Activated CD4-positive, CD25-positive, alpha-beta regulatory T cell treated with anti-CD3 and anti-CD28 coated beads, Interleukin-2, amount 50 U/mL, for 72 hours (primary cell): ENCODE results near the gene CNN1.
"Not testable (repeated sequence)": the region's sequence is repeated elsewhere in the genome, so short reads cannot be mapped to it uniquely, and the experiment has no call there.

Experiments used
- DNase-seq: peaks from one replicate; pipeline ENCODE4 v3.0.0; 2021

The CNN1 gene

DNA sequence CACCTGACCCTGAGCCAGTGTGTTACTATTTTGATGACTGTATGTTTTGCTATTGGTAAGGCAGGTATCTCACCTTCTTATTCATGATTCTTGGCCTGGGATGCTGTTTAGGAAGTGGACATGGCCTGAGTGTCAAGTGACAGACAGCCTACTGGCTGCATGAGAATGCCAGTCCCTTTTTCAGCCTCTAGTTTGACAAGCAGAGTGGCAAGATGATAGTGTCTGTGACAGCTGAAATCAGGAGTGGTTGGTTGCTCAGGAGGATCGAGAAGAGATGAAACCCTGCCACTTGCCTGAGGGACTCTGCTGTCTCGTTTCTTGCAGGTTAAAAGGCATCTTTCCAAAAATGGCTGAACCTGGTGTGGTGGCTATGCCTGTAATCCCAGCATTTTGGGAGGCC is 27.5 kb downstream of the CNN1 start:
- no peak for DNase-seq

DNA sequence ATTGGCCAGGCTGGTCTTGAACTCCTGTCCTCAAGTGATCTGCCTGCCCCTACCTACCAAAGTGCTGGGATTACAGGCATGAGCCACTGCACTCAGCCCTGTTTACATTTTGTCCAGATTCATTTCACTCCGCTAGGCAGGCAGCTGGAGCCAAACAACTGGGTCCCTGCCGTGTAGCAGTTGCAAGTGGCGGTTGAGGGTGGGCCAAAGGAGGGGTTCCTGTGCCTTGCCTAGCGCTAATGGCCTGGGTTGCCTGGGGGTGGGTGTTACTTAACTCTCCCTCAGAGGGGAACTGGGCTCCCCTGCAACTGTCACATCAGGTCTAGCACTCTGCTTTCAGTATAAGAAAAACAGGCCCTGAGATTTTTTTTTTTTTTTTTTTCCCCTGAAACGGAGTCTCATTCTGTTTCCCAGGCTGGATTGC is 31.4 kb downstream of the CNN1 start:
- no peak for DNase-seq

DNA sequence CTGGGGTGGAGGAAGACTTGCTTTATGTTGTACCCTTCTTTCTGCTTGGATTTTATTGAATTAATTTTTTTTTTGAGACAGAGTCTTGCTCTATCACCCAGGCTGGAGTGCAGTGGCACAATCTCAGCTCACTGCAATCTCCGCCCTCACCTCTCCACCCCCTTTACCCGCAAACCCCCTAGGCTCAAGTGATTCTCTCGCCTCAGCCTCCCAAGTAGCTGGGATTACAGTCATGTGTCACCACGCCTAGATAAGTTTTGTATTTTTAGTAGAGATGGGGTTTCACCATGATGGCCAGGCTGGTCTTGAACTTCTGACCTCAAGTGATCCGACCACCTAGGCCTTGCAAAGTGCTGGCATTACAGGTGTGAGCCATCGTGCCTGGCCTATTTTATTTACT is 34.7 kb downstream of the CNN1 start:
- DNase-seq, result not testable (repeated sequence)

DNA sequence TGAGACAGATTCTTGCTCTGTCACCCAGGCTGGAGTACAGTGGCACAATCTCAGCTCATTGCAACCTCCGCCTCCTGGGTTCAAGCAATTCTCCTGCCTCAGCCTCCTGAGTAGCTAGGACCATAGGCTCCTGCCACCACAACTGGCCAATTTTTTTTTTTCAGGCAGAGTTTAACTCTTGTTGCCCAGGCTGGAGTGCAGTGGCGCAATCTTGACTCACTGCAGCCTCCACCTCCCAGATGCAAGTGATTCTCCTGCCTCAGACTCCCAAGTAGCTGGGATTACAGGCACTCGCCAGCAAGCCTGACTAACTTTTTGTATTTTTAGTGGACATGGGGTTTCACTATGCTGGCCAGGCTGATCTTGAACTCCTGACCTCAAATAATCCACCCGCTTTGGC is 35.1 kb downstream of the CNN1 start:
- not testable (repeated sequence) for DNase-seq

DNA sequence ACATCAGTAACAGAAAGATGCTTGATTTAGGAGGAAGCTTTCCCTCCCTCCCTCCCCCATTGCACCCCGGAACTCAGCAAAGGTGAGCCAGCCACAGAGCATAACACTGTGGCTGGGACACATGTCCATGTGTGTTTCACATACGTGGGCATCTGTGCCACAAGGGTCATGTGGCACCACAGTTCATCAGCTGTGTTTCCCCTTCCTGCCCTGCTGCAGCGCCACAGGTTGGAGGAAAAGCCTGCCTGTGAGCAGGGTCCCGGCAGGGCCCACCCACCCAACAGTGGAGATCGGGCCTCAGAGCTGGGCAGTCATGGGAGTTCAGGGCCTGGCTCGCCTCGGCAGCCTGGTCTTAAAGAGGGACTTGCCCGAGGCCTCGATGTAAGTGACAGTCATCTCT is 36.0 kb downstream of the CNN1 start:
- DNase-seq, result no peak

DNA sequence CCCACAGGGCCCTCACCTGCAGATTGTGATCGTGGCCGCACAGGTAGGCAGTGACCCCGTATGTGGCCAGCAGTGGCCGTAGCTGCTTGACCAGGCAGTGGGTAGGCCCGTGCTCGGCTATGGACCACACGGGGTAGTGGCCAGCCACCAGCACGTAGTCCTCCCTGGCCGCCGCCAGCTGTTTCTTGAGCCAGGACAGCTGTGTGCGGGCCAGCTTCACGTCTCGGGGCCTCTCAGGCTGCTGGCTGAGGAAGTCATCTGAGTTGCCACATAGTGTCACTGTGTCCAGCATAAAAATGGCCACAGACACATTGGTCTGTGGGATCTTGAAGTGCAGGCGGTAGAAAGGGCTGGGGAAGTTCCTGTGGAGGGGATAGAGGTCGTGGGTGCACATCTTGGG is 37.6 kb downstream of the CNN1 start:
- no peak for DNase-seq

DNA sequence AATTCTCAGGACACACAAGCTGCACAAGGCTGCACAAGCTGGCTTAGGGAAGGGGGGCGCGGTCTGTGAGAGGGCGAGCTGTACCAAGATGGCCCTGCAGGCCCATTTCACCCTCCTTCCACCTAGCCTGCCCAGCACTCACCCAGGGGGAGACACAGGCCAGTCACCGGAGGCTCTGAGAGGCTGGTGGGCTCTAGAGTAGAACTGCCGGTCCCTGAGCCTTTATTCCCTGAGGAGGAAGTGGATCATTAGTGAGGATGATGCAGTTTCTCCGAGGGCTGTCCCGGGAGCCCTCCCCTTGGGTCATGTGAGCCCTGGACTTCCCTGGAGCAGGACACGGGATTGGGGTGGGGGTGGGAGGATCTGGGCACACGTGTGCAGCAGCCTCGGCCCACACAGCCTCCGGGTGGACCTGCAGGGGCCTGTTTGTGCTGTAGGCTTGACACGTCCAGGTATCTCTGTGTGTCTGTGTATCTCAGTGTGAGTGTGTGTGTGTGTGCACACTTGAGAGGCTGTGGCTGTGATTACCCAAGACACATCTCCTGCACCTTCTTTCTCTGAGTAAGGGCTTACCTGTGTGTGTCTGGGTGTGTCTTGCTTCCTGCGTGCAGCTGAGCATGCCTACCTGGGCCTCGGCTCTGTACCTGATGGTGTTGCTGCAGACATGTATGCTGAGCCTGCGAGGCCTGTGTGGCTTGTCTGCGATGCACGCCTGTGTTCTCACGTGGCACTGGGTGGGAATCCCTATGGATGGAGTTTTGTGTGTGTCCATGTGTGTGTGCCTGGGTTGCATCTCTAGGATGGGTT is 39.0 kb downstream of the CNN1 start, which contains the start of gene ACP5:
Gene ACP5, minus strand, starts transcription at position 195 of the 807 bp plus-strand sequence. CDS start 328 bp downstream, outside the sequence.
- no peak for DNase-seq

DNA sequence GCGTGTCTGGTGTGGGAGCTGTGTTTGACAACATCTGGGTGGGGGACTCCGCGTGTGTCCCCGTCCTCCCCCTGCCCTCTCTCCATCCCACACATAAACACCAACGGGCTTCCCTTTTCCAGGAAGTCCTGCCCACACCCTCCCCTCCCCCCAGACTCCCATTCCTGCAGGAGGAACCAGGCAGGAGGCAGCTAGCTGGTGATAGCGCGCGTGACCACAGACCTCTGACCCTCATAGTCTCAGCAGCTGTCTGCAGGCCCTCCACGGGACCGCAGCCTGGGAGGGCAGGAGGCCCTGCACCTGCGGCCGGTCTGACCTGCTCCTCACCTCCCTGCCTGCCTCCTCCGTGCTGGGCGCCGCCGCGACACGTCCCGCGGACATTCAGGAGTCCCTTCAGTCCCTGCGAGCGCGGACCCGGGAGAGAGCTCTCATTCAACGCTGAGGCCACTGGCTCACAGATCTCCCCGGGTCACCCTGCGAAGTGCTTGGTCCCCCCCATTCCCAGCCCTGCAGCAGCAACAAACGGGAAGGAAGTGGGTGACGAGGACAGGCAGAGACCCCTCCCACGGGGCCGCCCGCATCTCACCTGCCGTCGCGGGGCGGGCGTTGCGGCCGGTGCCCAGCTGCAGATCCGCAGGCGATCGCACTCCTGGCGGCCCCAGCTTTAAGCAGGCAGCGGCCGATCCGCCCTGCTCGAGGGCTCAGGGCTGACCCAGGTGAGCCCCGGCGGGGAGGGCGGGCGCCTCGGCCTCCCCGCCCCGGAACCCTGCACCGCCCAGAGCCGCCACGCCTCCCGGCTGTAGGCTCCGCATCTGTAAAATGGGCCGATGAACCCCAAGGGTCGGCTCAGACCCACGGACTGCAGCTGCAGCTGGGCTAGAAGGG is 39.8 kb downstream of the CNN1 start:
- DNase-seq, result peak; percentile 62

DNA sequence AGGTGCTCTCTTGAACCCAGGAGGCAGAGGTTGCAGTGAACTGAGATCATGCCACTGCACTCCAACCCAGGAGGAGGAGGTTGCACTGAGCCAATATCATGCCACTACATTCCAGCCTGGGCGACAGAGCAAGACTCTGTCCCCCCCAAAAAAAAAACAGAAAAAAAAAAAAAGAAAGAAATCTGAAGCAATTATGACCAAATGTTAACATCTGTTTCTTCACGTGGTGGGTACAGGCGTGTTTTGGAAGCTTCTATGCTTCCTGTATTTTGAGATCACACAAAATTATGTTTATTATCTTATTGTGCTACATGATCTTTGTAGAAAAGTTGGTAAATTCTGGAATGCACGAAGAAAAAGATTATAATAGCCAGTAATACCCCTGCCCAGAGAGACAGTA is 41.5 kb downstream of the CNN1 start:
- DNase-seq, result no peak

DNA sequence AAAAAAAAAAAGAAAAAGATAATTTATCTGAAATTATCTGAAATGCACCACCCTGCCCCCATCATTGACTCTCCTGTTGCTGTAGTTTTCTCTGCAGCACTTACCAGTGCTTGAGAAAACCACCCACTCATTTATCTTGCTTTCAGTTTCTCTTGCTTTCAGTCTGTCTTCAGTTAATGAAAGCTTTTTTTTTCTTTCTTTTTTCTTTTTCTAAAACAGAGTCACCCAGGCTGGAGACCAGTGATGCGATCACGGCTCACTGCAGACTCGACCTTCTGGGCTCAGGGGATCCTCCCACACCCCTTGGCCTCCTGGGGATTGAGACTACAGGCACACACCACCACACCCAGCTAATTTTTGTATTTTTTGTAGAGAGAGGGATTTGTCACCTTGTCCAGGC is 43.1 kb downstream of the CNN1 start:
- DNase-seq, result peak; percentile 56

DNA sequence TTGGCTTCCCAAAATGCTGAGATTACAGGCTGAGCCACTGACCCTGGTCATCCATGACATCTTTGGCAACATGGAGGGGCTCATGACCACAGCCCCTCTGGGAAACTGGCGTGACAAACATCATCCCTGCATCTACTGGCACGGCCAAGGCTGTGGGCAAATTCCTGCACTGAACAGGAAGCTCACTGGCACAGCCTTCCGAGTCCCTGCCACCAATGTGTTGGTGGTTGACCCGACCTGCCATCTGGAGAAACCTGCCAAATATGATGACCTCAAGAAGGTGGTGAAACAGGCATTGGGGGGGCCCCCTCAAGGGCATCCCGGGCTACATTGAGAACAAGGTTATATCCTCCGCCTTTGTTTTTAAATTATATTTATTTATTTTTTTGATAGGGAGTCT is 47.7 kb downstream of the CNN1 start:
- DNase-seq, result no peak

DNA sequence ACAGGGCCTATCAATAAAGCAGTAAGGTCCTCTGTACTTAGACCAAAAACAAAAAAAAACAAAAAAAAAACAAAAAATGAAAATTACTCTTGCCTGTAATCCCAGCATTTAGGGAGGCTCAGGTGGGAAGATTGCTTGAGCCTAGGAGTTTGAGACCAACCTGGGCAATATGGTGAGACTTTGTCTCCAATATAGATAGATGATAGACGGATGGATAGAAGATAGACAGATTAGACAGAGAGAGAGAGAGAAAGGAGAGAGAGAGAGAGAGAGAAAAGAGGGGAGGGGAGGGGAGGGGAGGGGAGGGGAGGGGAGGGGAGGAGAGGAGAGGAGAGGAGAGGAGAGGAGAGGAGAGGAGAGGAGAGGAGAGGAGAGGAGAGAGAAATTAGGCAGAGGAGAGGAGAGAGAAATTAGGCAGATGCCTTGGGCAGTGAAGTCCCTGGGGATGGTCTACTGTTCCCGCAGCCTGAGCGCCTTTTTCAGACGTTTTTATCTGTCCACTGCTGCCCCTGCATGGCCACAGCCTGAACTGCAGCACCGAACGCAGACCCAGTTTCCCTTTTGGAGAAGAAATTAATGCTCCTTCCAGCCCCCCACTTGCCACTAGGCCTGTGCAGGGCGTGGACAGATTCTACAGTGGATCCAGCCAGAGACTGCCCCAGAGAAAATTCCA is 48.8 kb downstream of the CNN1 start:
- peak; percentile 84 for DNase-seq

DNA sequence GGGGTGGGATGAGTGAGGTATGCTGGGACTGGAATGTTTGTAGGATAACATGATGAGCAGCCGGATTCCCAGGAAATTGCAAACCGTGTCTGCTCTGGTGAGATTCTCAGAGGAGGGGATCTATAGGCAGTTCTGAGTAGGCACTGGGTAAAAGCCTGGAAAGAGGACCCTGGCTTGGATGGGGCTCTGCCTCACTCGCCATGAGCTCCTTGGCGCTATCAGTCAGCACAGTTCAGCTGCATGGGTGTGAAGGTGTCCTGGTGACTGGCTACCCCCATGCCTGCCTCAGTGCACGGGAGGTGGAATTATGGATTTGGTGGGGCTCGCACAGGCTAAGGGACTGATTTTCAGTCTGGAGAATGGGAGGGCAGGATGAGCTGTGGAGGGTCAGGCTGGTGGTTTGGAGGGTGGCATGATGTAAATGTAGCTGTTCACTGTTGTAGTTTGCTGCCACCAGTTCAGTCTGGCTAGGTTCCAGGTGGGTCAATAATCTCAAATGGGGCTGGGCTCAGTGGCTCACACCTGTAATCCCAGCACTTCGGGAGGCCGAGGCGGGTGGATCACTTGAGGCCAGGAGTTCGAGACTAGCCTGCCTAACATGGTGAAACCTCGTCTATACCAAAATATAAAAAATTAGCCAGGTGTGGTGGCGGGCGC is 49.5 kb downstream of the CNN1 start:
- no peak for DNase-seq

DNA sequence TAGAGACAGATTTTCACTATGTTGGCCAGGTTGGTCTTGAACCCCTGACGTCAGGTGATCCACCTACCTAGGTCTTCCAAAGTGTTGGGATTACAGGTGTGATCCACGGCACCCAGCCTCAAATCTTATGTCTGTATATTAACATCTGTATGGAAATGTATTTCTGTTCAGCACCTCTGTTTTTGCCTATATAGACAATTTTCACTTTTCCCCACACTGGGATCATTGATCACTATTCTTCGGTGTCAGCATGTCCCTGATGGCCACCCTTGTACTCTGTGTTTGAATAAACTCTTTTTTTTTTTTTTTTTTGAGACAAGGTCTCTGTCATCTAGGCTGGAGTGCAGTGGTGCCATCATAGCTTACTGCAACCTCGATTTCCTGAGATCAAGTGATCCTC is 55.4 kb downstream of the CNN1 start:
- no peak for DNase-seq

DNA sequence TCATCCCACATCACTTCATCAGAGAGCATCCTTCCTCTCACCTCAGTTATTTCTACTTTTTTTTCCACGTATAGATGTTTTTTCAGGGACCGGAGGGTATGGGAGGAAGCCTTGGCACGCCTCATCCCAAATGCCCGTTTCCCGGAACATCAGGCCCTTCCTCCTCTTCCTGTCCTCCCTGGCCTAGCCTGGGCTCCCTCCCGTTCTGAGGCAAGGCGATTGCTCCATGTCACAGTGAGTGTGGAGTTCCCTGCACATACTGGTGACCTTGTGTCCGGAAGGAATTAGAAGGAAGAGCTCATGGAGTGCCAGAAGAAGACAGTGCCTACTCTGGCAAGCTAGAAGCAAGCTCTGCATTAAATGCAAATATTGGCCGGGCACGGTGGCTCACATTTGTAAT is 57.5 kb downstream of the CNN1 start:
- DNase-seq, result no peak

DNA sequence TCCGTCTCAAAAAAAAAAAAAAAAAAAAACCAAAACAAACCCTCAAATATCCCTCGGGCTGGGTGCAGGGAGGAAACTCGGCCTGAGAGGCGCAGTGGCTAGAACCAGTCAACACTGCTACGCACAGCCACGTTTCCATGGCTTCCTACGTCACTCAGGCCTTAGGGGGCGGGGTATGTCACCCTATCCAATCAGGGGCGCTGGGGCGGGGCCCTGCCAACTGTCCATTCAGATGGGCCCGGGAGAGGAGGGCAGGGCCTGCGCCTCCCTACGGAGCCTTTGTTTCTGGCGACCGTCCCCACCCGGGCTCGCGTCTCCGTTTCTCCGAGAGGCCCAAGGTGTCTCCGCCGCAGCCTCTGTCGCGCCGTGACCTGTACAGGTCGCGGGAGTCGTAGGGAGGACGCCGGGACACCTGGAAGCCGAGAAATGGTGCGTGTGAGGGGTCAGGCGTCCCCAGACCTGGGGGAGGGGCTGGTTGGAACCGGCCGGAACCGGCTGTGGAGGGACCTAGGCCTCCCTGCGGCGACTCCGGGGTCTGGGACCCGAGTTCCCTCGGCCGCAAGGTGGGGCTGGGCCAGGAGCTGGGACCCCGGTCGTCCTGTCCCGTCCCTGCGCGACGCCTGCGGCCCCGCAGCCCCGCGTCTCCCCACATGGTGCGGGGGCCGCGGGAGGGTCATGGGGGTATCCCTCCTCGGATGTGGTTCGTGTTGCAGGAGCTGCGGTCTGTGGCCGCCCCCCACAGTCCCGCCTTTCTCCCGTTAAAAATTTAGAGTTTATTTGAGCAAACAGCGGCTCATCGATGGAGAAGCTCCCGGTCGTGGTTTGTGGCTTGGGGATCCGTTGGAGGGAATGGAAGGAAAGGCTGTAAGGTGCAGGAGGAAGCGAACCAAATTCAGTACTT is 58.8 kb downstream of the CNN1 start, which contains the start of gene ZNF627:
Gene ZNF627, plus strand, starts transcription at position 282 of the 901 bp plus-strand sequence. Its CDS starts 145 bp downstream, at position 427.
- peak; percentile 96 for DNase-seq

DNA sequence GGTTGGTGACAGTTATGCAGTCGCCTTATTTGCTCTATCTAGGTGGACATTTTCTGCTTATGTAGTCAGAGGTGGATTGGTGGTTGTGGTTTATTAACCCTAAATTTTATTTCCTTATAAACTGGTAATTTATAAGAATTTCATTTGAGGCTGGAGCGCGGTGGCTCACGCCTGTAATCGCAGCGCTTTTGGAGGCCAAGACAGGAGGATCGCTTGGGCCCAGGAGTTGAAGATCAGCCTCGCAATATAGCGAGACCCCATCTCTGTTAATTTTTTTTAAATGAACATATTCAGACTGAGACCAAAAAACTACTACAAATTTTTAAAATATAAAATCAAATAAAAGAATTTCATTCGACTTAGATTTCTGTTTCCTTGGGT is 59.4 kb downstream of the CNN1 start:
- DNase-seq, result no peak

DNA sequence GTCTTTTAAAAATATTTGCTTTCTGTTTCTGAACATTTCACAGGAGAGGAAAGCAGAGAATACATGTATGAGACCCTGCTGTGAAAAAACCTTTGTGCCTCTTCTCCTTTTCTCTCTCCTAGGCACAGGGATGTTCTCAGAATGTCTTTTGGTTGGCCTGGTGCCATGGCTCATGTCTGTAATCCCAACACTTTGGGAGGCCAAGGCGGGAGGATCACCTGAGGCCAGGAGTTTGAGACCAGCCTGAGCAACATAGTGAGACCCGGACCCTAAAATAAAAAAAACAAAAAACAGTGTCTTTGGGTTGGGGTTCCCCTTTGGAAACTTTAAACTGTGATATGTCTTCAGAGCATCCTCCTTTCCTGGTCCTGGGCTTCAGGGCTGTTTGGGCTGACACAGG is 60.1 kb downstream of the CNN1 start:
- DNase-seq, result no peak

DNA sequence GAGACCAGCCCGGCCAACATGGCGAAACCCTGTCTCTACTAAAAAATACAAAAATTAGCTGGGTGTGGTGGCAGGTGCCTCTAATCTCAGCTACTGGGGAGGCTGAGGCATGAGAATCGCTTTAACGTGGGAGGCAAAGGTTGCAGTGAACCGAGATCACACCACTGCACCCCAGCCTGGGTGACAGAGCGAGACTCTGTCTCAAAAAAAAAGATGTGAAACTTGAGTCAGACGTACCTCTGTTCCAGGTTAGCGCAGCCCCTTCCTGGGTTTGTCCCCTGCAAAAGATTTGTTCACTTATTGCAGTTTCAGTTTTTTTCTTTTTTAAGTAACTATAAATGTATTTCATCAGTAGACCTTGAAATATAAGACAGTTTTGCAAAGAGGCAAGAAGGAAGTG is 61.1 kb downstream of the CNN1 start:
- DNase-seq, result not testable (repeated sequence)
